Measurements from ENCODE around the gene KRTAP20-1. TPM values are rescaled to one million over a fixed set of nuclear protein-coding genes. Genes with fewer than 3 reads are reported as not detected.

KRTAP20-1 gene
- total and polyA plus RNA-seq, 12 donors, result not detected

GRCh38 chr21:30623362-30623761 is 7.1 kb downstream of the KRTAP20-1 start:
- no peaks in the 10 kb centered on the region for H3K36me3 ChIP-seq
- peaks cover 0 to 11% (median 0%) of the 10 kb centered on the region in 11 donors for H3K9me3 ChIP-seq
- no peaks in the 10 kb centered on the region for H3K27me3 ChIP-seq
- ATAC-seq (no peak), DNase-seq (no peak)
- TF ChIP-seq CTCF (IDR thresholded peaks at IDR 0.05), result no peak
- intact Hi-C loops (cut with DNase I), result no loop called here
- no peak overlapping the region for H3K27ac ChIP-seq
- no peak overlapping the region for H3K4me3 ChIP-seq
- H3K4me1 ChIP-seq, result no peaks in the 10 kb centered on the region
- WGBS, 2 donors, result 86 to 90% methylated on average over 3 of the region's 3 CpGs

GRCh38 chr21:30625449-30626165 is 9.4 kb downstream of the KRTAP20-1 start:
- Histone ChIP-seq H3K4me3 (no peak overlapping the region), H3K27me3 (no peaks in the 10 kb centered on the region), H3K27ac (no peak overlapping the region), H3K36me3 (no peaks in the 10 kb centered on the region), H3K4me1 (no peaks in the 10 kb centered on the region), H3K9me3 (peaks cover 0 to 11% (median 0%) of the 10 kb centered on the region in 11 donors)
- TF ChIP-seq CTCF (IDR thresholded peaks at IDR 0.05), result no peak
- intact Hi-C loops (cut with DNase I), result no loop called here
- 70 to 78% methylated on average over 4 of the region's 4 CpGs for WGBS, 2 donors
- ATAC-seq (no peak), DNase-seq (no peak)

- intact Hi-C loops (cut with DNase I), result no loop called here
- 80 to 85% methylated on average over 4 of the region's 4 CpGs for WGBS, 2 donors
- TF ChIP-seq CTCF (IDR thresholded peaks at IDR 0.05), result no peak
These were observed 11.9 kb downstream of the KRTAP20-1 start for GRCh38 chr21:30628109-30628508.

GRCh38 chr21:30629200-30629599 is 13.0 kb downstream of the KRTAP20-1 start:
- intact Hi-C loops (cut with DNase I), result no loop called here
- DNase-seq (no peak), ATAC-seq (no peak)
- Histone ChIP-seq H3K27ac (no peak overlapping the region), H3K27me3 (no peaks in the 10 kb centered on the region), H3K4me3 (no peak overlapping the region), H3K36me3 (no peaks in the 10 kb centered on the region), H3K4me1 (no peaks in the 10 kb centered on the region), H3K9me3 (peaks cover 0 to 11% (median 0%) of the 10 kb centered on the region in 11 donors)
- no peak for TF ChIP-seq CTCF (IDR thresholded peaks at IDR 0.05)
- 18 to 26% methylated on average over 1 of the region's 1 CpG for WGBS, 2 donors

More at GRCh38 chr21:30628109-30628508, 11.9 kb downstream of the KRTAP20-1 start:
- H3K27ac ChIP-seq, result no peak overlapping the region
- no peak overlapping the region for H3K4me3 ChIP-seq
- H3K36me3 ChIP-seq, result no peaks in the 10 kb centered on the region
- no peaks in the 10 kb centered on the region for H3K4me1 ChIP-seq
- no peak for ATAC-seq
- no peak for DNase-seq
- H3K9me3 ChIP-seq, result peaks cover 0 to 11% (median 0%) of the 10 kb centered on the region in 11 donors
- H3K27me3 ChIP-seq, result no peaks in the 10 kb centered on the region

All from heart right ventricle (tissue), 16 donors.